ENCODE results near the gene LPP.

The LPP gene

DNA sequence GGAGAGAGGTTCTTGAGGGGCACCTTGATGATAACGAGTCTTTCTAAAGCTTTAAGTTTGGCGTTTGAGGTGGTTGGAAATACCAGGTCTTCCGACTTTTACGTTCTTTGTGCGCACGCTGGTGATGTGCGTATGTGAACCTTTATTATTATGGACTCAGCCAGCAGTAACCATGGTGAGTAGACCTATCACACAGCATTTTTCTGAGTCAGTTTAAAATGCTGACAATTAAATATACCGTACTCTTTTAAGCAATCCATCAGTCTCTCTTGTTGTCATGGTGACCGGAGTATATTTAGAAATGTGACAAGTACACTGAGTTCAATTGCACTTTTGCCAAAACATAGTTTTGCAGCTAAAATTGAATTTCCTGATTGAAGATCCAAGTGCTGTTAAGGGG lies 172.2 kb downstream of the LPP start:
- no peak for DNase-seq (ENCODE audit: low read depth in 1 of 2, low spot score in 1 of 2)

DNA sequence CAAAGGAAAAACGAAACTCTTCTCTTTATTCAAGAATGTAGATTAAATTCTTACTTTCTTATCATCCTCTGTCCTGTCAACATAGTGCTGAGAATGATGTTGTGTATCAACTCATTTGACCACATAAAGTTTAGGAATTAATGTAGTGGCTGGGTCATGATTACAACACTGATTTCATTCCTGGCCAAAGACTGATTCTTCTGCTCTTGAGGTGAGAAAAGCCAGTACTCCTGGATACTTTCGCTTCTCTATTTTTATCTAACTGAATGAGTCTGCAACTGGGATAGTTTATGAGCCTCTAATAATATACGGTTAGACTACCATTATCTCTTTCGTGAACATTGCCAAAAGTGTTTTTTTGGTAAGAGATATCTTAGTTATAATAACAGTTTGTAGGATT lies 173.0 kb downstream of the LPP start:
- no peak for DNase-seq (ENCODE audit: low read depth in 1 of 2, low spot score in 1 of 2)

DNA sequence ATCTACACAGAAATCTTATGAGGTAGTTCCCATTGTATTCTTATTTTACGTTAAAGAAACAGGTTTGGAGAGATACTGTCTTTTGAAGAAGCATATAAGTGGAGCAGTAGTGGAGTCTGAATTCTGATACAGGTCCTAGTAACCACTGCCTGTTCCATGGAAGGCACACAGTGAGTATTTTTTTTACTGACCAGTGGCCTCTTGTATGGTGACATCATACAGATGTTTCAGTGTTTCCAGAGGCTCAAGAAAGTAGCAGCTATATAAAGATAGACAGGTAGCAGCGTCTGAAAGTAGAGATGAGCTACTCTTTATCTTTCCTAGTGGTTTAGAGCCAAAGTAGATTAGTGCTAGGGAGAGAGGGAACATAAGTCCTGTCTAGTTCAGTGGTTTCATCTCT lies 173.5 kb downstream of the LPP start:
- no peak for DNase-seq (ENCODE audit: low read depth in 1 of 2, low spot score in 1 of 2)

DNA sequence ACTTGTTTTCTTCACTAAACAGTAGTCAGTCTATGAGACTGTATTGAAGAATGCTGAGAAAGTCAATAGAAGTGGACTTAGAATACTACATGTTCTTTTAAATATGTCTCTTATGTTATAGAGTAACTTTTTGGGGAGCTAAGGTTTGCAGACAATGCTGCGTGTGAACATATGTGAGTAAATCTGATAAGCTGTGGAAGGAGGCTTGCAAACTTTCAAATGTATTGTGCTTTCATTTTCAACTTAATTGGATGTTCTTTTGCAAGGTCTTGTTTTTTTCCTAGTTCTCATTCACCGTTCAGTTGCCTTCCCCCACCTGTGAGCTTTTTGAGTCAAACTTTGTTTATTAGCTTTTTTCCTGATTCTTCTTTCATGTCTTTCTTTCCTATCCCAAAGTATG lies 176.2 kb downstream of the LPP start:
- no peak for DNase-seq (ENCODE audit: low read depth in 1 of 2, low spot score in 1 of 2)

DNA sequence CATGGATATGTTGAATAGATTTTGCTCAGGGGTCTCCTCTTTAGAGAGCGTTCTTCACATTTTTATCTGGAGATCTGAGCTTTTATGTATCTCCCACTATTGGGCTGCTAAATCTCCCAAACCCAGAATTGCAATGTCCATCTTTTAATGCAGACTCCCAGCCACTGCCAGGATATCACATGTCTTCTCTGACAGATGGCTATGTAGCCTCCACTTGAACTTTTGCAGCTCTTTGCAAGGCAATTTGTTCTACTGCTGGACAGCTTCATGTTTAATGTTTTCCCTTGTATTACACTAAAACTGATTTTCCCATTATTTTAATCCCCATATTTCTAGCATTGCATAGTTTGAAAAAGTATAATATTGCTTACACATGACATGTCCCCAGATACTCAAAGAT lies 177.2 kb downstream of the LPP start:
- no peak for DNase-seq (ENCODE audit: low read depth in 1 of 2, low spot score in 1 of 2)

DNA sequence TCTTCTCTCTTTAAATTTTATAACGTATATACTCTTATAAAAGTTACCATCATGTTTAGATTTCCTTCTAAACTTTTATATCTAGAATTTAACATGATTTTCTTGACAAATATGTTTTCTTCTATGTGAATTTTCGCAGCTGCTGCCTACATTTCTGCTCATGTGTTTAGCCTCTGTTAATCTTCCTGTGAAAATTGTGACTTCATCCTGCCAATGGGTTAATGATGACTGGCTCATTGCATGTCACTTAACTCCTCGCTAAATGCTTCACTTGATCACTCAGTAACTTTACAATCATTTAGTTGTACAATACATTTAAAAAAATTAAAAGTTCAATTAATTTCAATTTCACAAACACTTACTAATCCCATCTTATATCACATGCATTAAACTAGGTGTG lies 178.1 kb downstream of the LPP start:
- no peak for DNase-seq (ENCODE audit: low read depth in 1 of 2, low spot score in 1 of 2)

DNA sequence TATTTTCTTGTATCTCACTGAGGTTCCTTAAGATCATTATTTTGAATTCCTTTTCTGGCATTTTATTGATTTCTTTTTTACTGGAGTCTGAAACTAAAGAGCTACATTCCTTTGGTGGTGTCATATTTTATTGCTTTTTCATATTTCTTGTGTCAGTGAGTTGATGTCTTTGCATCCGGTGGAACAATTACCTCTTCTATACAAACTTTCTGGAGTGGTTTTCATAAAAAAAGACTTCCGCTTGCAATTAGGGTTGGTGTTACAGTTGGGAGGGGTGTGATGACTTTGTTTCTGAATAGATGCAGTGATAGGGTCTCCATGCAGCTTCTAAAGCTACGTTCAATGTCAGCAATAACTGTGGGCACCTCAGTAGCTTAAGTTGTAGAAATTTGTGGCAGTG lies 181.7 kb downstream of the LPP start:
- no peak for DNase-seq (ENCODE audit: low read depth in 1 of 2, low spot score in 1 of 2)

DNA sequence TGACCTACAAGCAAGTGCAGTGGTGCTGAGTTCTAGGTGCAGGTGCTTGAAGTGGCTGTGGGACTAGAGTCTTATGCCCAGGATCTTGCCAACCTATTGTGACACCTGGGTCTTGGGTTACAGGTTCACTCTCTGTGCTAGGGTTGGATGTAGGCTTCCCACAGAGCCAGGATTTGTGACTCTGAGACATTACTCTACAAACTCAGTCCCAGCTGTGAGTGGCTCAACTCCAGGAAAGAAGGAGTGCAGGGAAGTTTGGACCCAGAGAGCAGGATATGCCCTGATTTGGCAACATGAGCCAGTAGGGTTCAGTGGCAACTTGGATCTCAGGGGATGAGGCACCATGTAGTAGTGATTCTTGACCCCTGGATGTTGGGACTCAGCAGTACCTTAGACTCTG lies 182.2 kb downstream of the LPP start:
- no peak for DNase-seq (ENCODE audit: low read depth in 1 of 2, low spot score in 1 of 2)

DNA sequence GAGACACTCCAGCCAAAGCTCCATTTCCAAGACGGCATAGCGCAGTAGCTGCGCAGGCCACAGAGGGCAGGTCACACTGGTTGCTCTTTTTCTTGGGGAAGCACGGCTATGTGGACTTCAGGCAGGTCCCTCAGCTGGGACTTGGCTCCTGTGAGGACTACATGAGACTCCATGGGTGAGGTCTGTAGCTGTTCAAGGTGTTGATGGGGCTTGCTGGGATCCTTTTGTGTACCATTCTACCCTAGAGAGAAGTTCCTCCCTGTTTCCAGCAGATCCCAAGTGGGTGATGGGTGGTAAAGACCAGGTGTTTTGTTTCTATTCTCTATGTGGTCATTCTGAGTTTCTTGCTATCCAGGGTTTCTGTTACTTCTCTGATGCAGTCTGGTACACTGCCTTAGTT lies 183.3 kb downstream of the LPP start:
- DNase-seq (ENCODE audit: low read depth in 1 of 2, low spot score in 1 of 2) = no peak

DNA sequence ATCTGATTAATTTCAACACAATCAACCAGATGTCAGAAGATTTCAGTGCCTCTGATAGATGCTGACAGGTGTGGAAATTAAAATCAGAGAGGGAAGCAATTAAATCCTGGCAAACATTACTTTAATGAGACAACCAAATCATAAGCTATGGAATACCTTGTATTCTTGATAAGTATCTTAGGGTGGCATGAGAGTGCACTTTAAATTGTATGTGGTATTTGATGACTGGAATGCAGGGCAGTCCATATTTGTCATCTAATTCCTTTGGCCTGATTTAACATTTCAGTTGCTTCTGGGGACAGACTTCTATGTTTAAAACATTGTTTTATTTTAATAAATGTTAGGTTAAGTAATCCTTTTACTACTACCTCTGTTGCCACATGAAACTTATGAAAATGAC lies 184.1 kb downstream of the LPP start:
- DNase-seq (ENCODE audit: low read depth in 1 of 2, low spot score in 1 of 2) = no peak

DNA sequence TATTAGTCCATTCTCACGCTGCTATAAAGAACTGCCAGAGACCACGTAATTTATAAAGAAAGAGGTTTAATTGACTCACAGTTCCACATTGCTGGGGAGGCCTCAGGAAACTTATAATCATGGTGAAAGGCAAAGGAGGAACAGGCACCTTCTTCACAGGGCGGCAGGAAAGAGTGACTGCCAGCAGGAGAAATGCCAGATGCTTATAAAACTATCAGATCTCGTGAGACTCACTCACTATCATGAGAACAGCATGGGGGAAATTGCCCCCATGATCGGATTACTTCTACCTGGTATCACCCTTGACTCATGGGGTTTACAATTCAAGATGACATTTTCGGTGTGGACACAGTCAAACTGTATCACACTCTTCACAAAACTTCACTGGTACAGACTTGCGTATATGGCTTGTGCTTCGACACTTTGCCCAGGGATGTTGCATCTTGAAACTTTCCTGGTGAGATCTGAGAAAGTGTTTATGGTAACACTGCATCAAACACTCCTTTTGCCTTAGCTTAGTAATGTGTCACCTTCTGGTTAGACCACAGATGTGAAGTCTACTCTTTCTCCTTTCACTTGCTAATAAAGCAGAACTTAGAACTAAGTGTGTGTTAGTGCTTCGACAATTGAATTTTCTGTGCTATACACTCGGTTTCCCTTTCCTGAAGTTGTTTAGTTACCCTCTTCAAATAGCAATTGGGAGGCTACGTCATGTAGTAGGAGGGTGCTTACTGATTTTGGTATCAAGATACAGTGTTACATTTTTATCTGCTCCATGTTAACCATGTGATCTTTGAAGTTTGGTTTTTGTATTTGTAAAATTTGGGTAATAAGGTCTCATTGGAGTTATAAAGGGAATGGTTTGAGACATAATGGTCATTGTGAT lies 185.7 kb downstream of the LPP start:
- no peak for DNase-seq (ENCODE audit: low read depth in 1 of 2, low spot score in 1 of 2)

DNA sequence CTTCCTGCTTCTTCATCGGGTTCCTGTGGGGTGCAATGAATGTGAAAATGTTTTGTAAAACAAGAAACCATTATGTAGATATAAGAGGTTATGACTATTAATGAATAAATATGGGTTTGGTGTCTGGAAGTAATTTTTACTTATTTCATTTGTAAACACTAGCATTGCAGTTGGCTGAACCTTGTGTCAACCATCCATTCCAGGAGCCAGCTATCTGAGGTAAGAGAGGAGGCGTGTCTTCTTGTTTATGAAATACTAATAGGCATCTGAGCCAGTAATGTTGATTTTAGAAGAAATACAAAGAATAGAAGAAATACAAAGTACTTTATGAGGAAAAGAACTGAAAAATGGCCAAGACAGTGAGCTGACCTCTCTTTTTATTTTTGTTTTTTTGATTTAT lies 187.5 kb downstream of the LPP start:
- no peak for DNase-seq (ENCODE audit: low read depth in 1 of 2, low spot score in 1 of 2)

DNA sequence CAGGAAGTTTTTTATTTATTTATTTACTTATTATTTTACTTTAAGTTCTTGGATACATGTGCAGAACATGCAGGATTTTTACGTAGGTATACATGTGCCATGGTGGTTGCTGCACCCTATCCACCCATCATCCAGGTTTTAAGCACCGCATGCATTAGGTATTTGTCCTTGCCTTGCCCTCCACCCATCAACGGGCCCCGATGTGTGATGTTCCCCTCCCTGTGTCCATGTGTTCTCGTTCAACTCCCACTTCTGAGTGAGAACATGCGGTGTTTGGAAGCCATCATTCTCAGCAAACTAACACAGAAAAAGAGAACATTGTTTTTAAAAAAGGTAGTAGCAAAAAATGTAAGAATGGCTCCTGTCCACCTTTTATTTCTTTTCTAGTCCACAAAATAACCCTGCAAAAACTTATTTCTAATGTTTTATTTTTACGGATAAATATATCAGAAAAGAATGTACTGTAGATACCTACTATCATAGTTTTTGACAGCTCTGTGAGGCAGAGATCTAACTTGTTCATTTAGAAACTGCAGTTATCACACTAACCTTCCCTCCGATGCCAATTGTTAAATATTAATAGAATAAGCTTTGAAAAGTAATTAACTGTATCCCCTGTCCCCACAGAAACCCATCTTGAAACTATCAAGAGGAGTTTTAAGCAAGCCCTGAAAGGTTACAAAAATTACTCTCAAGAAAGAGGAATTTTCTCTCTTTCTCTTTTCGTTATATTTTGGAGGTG lies 189.2 kb downstream of the LPP start:
- no peak for DNase-seq (ENCODE audit: low read depth in 1 of 2, low spot score in 1 of 2)

DNA sequence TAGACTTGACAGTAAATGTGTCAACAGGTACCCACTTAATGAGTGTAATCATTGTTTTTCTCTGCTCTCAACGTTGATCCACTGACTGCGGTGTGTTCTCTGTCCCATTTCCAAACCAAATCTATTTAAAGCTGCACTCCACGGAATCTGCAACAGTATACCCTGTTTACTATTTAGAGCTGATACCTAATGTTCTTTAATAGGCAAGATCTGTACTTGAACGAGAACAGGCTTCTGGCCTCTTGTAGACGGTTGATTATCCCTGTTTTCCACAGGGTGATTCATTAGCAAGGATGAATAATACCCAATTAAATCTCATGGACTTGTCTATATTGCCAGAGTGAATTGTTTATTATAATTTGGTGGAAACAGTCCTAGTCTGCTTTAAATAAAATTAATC lies 189.9 kb downstream of the LPP start:
- no peak for DNase-seq (ENCODE audit: low read depth in 1 of 2, low spot score in 1 of 2)

DNA sequence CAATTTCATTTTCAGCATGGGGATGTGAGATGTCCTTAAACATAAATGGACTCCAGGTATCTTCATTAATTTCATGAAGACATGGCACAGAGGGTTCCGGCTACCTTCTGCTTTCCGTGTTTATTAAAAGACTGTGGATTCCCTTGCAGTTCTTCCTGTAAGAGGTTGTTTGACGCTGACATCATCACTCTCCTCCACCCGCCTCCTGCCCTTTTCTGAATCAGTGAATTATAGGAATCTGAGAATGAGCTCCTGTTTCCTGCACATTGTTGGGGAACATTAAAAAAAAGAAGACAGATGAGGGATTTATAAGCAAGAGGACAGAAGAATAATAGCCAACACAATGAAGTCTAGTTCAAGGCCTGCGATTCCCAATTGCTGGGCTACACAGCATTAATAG lies 191.3 kb downstream of the LPP start:
- DNase-seq (ENCODE audit: low read depth in 1 of 2, low spot score in 1 of 2) = no peak

DNA sequence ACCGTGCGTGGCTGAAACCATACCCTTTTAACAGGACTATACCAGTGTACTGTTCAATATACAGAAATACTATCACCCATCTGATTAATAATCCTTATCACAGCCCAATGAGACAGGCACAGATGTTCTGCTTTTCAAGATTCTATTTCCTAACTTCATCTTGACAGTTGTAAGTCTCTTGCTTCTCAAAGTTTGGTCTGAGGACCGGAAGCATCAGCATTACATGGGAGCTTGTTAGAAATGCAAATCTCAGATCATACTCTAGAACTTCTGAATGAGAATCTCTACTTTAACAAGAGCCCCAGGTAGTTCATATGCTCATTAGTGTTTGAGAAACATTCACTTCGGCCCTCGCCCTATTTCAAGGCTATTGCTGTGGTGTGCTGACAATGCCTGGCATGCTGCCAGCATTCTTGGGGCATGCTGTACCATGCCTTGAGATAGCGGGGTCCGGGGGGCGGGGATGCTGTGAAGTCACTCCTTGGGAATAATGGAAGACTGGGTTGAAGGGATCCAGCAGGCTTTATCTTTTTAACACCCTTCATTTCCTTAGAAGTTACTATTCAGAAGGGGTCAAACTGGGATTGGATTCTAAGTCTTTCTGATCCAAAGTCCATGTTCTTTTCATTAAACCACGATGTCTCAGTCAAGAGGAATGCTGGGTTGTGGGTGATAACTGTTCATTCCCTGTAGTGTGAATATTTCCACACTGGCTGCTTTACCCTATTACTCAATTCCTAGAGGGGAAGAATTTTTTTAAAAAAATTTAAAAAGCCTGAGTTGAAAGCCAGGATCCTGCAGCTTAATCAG lies 194.7 kb downstream of the LPP start:
- DNase-seq (ENCODE audit: low read depth in 1 of 2, low spot score in 1 of 2) = no peak

DNA sequence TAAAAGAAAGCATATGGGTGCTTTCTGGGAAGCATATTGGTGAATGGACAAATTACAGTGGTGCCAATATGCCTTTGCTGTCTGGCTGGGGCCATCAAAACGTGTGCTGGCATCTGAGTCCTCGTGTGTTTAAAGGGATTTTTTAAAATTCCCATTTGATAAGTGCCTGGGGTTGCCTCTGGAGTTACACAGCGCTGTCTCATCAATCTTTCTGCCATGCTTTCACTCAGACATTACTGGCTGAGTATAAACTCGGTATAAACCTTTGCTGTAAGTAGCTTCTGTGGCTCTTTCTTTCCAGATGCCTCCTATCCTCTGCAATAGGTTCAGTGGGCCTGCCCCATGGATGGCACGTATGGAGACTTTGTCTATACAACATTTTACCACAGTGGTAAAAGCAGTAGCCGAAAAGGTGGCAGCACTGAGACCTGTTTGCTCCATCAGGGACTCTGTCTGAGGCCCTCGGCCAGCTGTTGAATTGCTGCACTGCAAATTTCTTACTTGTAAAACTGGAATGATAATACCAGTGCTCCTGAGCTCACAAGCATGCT lies 195.5 kb downstream of the LPP start:
- no peak for DNase-seq (ENCODE audit: low read depth in 1 of 2, low spot score in 1 of 2)

DNA sequence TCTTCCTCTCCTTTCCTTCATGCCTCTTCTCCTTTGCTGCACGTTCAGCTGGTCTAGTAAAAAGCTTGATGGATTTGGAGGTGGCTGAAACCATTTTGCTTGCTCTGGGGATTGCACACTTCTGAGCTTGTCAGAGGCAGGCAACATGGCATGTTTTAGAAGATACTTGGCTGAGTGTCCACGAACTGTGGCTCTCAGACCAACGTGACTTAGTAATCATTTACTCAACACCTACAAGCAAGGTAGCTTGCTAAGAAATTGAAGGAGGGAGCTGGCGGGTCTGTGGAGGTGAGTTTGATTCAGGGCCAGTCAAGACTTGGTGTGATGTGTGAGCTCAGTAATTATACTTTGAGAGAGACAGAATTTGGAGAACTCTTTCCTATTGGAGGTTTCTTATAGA lies 196.0 kb downstream of the LPP start:
- DNase-seq (ENCODE audit: low read depth in 1 of 2, low spot score in 1 of 2) = no peak

DNA sequence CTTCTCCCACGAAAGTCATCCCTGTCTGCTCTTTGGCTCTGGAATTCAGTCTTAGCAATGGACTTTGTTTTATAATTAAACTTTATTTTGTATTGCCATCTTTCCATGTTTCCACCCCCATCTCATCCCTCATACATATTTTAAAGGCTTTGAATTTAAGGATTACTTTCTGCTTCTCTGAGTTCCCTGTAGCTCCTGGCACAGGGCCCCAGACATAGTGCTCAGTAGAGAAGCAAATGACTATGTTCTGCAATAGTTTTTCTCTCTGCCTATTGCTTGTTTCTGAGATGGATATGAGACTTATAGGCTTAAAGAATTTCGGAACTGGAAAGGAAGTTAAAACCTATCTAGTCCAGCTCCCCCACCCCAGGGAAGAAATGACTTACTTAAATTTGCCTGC lies 197.0 kb downstream of the LPP start:
- DNase-seq (ENCODE audit: low read depth in 1 of 2, low spot score in 1 of 2) = no peak

DNA sequence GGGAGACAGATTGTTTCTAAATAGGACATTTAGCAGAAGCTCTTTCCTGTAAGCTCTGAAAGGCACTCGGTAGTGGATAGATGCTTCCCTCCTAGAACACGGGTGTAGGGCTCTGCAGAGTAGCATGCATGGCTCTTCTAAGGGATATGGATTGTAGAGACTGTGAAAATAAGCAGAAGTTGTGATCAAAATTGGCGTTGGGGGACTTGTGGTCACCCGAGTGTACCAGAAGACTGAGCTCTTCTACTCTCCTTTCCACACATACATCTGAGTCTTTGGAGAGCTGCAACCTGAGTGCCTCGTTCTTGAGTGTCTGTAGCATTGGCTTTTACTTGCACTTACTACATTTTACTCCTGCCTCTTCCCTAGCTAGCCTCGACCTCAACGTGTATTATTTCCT lies 197.7 kb downstream of the LPP start:
- no peak for DNase-seq (ENCODE audit: low read depth in 1 of 2, low spot score in 1 of 2)

DNA sequence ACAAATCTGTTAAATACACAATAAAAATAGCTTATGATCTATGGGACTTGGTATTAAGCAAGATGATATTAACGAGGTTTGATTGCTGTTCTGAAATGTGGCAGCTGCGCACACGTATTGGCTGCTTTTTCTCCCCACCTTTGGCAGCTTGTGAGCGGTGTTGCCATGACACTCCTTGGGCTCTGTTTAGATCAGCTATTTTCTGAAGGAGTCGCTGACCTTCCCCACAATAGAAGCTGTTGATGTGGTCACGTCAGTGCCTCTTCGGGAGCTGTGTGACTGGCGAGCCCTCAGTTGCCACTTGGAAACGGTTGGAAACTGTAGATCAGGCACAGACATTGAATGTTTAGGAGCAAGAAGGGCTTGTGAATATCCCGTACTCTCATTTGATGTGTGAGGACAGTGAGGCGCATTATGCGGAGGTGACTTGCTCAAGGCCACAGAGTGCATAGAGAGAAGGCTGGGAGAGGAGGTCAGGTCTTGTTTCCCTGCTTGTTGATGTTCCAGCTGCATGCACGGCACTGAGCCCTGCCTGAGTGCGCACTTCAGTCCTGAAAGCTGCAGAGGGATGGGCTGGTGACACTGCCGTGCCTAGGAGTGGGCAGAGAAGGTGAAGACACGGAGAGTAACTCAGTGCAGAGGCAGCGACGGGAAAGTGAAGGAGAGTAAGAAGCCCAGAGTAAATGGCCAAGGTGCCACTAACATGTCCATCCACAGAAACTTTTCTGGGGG lies 198.4 kb downstream of the LPP start:
- no peak for DNase-seq (ENCODE audit: low read depth in 1 of 2, low spot score in 1 of 2)

All from stimulated activated CD4-positive, alpha-beta T cell treated with anti-CD3 and anti-CD28 coated beads, Interleukin-15, amount 100 ng/mL, for 1 hour (primary cell).